B cell (primary cell): Measurements from ENCODE around the gene JARID2. TPM values are rescaled to one million over a fixed set of nuclear protein-coding genes. Genes with fewer than 3 reads are reported as not detected.

Source experiments
- ATAC-seq: fragments of 200-7000 bp; cut with Tn5 transposase; one replicate; pipeline ENCODE4 v1.10.0; 2021; ENCODE audit warnings: low read depth, mild to moderate bottlenecking, moderate number of reproducible peaks, moderate library complexity
- CTCF ChIA-PET: fragments of 350-600 bp; sonication (Branson Sonifier 250); formaldehyde crosslinking; loops from one replicate; lab custom pipeline; 2021; ENCODE audit warnings: antibody characterized with exemption, inconsistent platforms; lab: Charles Lee
- POLR2A ChIA-PET: fragments of 350-600 bp; sonication (Branson Sonifier 250); formaldehyde crosslinking; loops from one replicate; lab custom pipeline; 2021; ENCODE audit warnings: antibody characterized with exemption; lab: Charles Lee
- DNase-seq: peaks from one replicate; pipeline ENCODE4 v3.0.0; 2013
- H2AFZ ChIP-seq: 2 replicates; pipeline ENCODE4 v1.6.1; 2012; ENCODE audit warnings: mild to moderate bottlenecking, low read depth, low read length; ENCODE audit not compliant: insufficient read depth, poor library complexity, severe bottlenecking
- H3K27ac ChIP-seq, 2 donors: 1 replicate in 1 of 2; 2 replicates in 1 of 2; pipeline ENCODE4 v1.5.1; 2012 to 2013; ENCODE audit warnings: low read length in 2 of 2, mild to moderate bottlenecking in 2 of 2, moderate library complexity in 1 of 2
- H3K27me3 ChIP-seq, 4 experiments: fragments of 200-600 bp in 1 of 4; sonication (generic) in 1 of 4; replicated peaks in 1 of 4; 1 replicate in 2 of 4; 2 replicates in 2 of 4; pipeline versions ENCODE4 v1.6.1 to v1.7.0; 2013 to 2016; ENCODE audit warnings: low read length in 3 of 4, mild to moderate bottlenecking in 2 of 4, mixed read lengths in 1 of 4, moderate library complexity in 1 of 4; ENCODE audit not compliant: insufficient read depth in 4 of 4, control insufficient read depth in 3 of 4; ENCODE audit errors: control extremely low read depth in 1 of 4
- H3K36me3 ChIP-seq, 2 experiments: replicated peaks in 1 of 2; 1 replicate in 1 of 2; 2 replicates in 1 of 2; pipeline versions ENCODE4 v1.6.1 to v1.7.1; 2013; ENCODE audit warnings: low read length in 1 of 2; ENCODE audit not compliant: insufficient read depth in 2 of 2, control insufficient read depth in 1 of 2; ENCODE audit errors: control extremely low read depth in 1 of 2, extremely low read depth in 1 of 2
- H3K4me1 ChIP-seq, 2 donors: fragments of 200-600 bp in 1 of 2; sonication (generic) in 1 of 2; 1 replicate in 1 of 2; 2 replicates in 1 of 2; pipeline versions ENCODE4 v1.5.1 to v1.6.1; 2013 to 2017; ENCODE audit warnings: low read length in 2 of 2; ENCODE audit not compliant: control insufficient read depth in 2 of 2, insufficient read depth in 2 of 2
- H3K4me2 ChIP-seq: replicated peaks from 2 replicates; pipeline ENCODE3; 2012; ENCODE audit warnings: mild to moderate bottlenecking, low read depth, low read length; ENCODE audit not compliant: poor library complexity, severe bottlenecking
- H3K4me3 ChIP-seq, 5 experiments: fragments of 200-600 bp in 1 of 5; sonication (generic) in 1 of 5; 1 replicate in 3 of 5; 2 replicates in 2 of 5; pipeline versions ENCODE4 v1.5.1 to v1.7.0; 2011 to 2016; ENCODE audit warnings: low read length in 4 of 5, mild to moderate bottlenecking in 4 of 5, low read depth in 2 of 5, control low read depth in 1 of 5, moderate library complexity in 1 of 5; ENCODE audit not compliant: insufficient read depth in 1 of 5; ENCODE audit errors: control extremely low read depth in 1 of 5, extremely low read depth in 1 of 5
- H3K79me2 ChIP-seq: fragments of 200-600 bp; sonication (generic); one replicate; pipeline ENCODE4 v1.6.0; 2016; ENCODE audit warnings: low read length; ENCODE audit not compliant: control insufficient read depth, insufficient read depth
- H3K9ac ChIP-seq: fragments of 200-600 bp; sonication (generic); 2 replicates; pipeline ENCODE4 v1.6.1; 2017; ENCODE audit warnings: mild to moderate bottlenecking, low read length, moderate library complexity
- H3K9me3 ChIP-seq, 3 donors: one replicate each; pipeline versions ENCODE4 v1.6.1 to v1.7.1; 2013; ENCODE audit warnings: low read length in 2 of 3; ENCODE audit not compliant: control insufficient read depth in 2 of 3, insufficient read depth in 1 of 3; ENCODE audit errors: control extremely low read depth in 1 of 3
- H4K20me1 ChIP-seq: 2 replicates; pipeline ENCODE4 v1.6.0; 2012; ENCODE audit warnings: mild to moderate bottlenecking, low read length; ENCODE audit not compliant: insufficient read depth, control insufficient read depth, poor library complexity, severe bottlenecking
- H3K27ac Mint-ChIP-seq: one replicate; pipeline ENCODE4 v1.8.0; 2021; ENCODE audit warnings: mixed read lengths
- H3K27me3 Mint-ChIP-seq: one replicate; pipeline ENCODE4 v1.8.0; 2021; ENCODE audit warnings: mixed read lengths
- H3K4me1 Mint-ChIP-seq: one replicate; pipeline ENCODE4 v1.8.0; 2021; ENCODE audit warnings: mixed read lengths
- H3K4me3 Mint-ChIP-seq: one replicate; pipeline ENCODE4 v1.8.0; 2021; ENCODE audit warnings: mixed read lengths
- H3K9me3 Mint-ChIP-seq: one replicate; pipeline ENCODE4 v1.8.0; 2022; ENCODE audit warnings: mixed read lengths; ENCODE audit not compliant: insufficient read depth
- EZH2 ChIP-seq: IDR thresholded peaks from 2 replicates; pipeline ENCODE4 v1.6.1; 2012; ENCODE audit warnings: borderline replicate concordance, low read depth, mild to moderate bottlenecking, moderate library complexity, low read length; ENCODE audit not compliant: insufficient read depth, poor library complexity, severe bottlenecking
- WGBS: methylation state at CpG from one replicate; pipeline ENCODE4 v1.1.5; 2013; ENCODE audit warnings: missing lambda C conversion rate; ENCODE audit not compliant: insufficient coverage; 5-methylcytosine and 5-hydroxymethylcytosine counted together
- intact Hi-C: fragments of 100-400 bp; cut with micrococcal nuclease; formaldehyde crosslinking; loops from one replicate; pipeline ENCODE4 v1.10.0; 2022
- polyA plus RNA-seq: library from polyadenylated mRNA; depleted of rRNA; stranded (reverse); fragments of >200 nt; gene quantifications from 2 replicates; pipeline ENCODE4 v1.2.3, GENCODE V29; 2012
- total RNA-seq, 2 donors: library from RNA; stranded (reverse); fragments of 120-200 nt in 1 of 2; gene quantifications; 1 replicate in 1 of 2; 2 replicates in 1 of 2; pipeline versions ENCODE4 v1.2.3 to v1.2.4, GENCODE V29; 2013 to 2022
- TF ChIP-seq, protein P1 (sequence below): fragments of 200-600 bp; IDR thresholded peaks from one replicate; pipeline ENCODE4 v1.8.0; 2022; ENCODE audit warnings: antibody characterized with exemption, mild to moderate bottlenecking

JARID2 gene
- total and polyA plus RNA-seq, 2 donors (not counting 1 experiment from before 2014, with no cell fraction given), result 11.0 to 58.1 TPM

DNA sequence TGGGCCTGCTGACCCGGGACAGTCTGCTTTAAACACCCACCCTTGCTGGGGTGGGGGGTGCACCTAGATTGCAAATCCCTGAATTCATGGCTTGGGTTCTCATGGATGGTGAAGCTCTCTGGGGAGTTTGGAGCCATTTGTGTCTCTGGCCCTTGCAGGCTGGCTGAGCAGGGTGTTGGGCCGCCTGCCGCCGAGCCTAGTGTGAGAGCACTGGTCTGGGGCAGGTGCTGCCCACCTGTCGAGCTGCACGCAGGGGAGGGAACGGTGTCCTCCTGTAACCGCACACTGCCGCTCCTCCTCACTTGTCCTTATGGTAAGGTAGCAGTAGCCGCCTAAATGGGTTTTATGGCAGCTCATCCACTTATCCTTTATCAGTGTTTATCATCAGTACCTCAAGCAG lies 273.0 kb downstream of the JARID2 start:
- Mint-ChIP-seq H3K4me3 (no peak overlapping the region), H3K9me3 (no peaks in the 10 kb centered on the region), H3K27ac (no peak overlapping the region), H3K4me1 (peaks cover 2% of the 10 kb centered on the region), H3K27me3 (no peaks in the 10 kb centered on the region)
- H3K79me2 ChIP-seq, result peaks cover 2% of the 10 kb centered on the region
- no peak overlapping the region for H3K9ac ChIP-seq
- 100% methylated on average over 4 of the region's 10 CpGs for WGBS
- DNase-seq (no peak), ATAC-seq (no peak)
- ChIA-PET POLR2A (interaction anchor here (1.1 kb wide), 1 partner anchor 24 kb away, joined by 3 read pairs; no protein-coding TSS in a partner anchor), CTCF (interaction anchor here (2.0 kb wide), 1 partner anchor 105 kb away, joined by 9 read pairs; no protein-coding TSS in a partner anchor)
- H2AFZ ChIP-seq, result no peak overlapping the region
- no peak overlapping the region for H3K4me3 ChIP-seq
- no peaks in the 10 kb centered on the region for H3K4me1 ChIP-seq
- no peak overlapping the region for H3K27ac ChIP-seq
- intact Hi-C loops, result no loop called here
- TF ChIP-seq EZH2, result no peak
- TF ChIP-seq, protein P1, sequence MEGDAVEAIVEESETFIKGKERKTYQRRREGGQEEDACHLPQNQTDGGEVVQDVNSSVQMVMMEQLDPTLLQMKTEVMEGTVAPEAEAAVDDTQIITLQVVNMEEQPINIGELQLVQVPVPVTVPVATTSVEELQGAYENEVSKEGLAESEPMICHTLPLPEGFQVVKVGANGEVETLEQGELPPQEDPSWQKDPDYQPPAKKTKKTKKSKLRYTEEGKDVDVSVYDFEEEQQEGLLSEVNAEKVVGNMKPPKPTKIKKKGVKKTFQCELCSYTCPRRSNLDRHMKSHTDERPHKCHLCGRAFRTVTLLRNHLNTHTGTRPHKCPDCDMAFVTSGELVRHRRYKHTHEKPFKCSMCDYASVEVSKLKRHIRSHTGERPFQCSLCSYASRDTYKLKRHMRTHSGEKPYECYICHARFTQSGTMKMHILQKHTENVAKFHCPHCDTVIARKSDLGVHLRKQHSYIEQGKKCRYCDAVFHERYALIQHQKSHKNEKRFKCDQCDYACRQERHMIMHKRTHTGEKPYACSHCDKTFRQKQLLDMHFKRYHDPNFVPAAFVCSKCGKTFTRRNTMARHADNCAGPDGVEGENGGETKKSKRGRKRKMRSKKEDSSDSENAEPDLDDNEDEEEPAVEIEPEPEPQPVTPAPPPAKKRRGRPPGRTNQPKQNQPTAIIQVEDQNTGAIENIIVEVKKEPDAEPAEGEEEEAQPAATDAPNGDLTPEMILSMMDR, result no peak
- H3K36me3 ChIP-seq, result peaks cover 10 to 96% of the 10 kb centered on the region in 2 experiments
- H3K27me3 ChIP-seq, result no peaks in the 10 kb centered on the region
- H3K9me3 ChIP-seq, result peaks cover 0 to 4% (median 0%) of the 10 kb centered on the region in 3 donors
- H4K20me1 ChIP-seq, result no peaks in the 10 kb centered on the region
- H3K4me2 ChIP-seq, result no peak overlapping the region

DNA sequence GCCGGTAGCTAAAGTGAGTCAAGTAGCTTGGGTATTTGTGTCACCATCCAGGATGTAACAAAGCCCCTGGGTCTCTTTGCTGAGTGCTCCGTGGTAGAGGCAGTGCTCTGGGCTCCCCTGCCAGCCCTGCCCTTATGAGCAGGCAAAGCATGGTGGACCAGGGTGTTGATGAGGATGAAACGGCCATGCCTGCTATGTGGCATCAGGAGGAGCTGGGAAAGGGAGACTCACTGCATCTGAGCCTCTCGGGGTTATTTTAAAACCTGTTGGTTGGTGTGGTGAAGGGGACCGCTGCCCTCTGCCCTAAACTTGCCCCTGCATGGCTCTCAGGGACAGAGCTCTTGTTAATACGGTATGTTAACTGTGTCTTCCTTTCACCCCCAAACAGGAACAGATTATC lies 273.8 kb downstream of the JARID2 start:
- Histone ChIP-seq H4K20me1 (no peaks in the 10 kb centered on the region), H3K27ac (no peak overlapping the region), H2AFZ (no peak overlapping the region), H3K9ac (no peak overlapping the region), H3K79me2 (no peaks in the 10 kb centered on the region), H3K4me3 (no peak overlapping the region), H3K4me1 (no peaks in the 10 kb centered on the region), H3K9me3 (peaks cover 0 to 4% (median 0%) of the 10 kb centered on the region in 3 donors), H3K4me2 (no peak overlapping the region), H3K36me3 (peaks cover 10 to 96% of the 10 kb centered on the region in 2 experiments), H3K27me3 (no peaks in the 10 kb centered on the region)
- Mint-ChIP-seq H3K27me3 (no peaks in the 10 kb centered on the region), H3K4me3 (no peak overlapping the region), H3K9me3 (no peaks in the 10 kb centered on the region), H3K27ac (peak overlapping the region; percentile 15), H3K4me1 (peaks cover 2% of the 10 kb centered on the region)
- ATAC-seq (no peak), DNase-seq (no peak)
- TF ChIP-seq, protein P1, result no peak
- TF ChIP-seq EZH2, result no peak
- ChIA-PET CTCF (interaction anchor here (0.7 to 2.0 kb wide), 2 partner anchors 104 to 1136 kb away, joined by 4 to 9 read pairs; no protein-coding TSS in a partner anchor), POLR2A (no interaction called here)
- 77% methylated on average over 5 of the region's 6 CpGs for WGBS
- intact Hi-C loops, result no loop called here
